GM12878 (cell line): ENCODE measurements around the gene SNAI3. TPM values are rescaled to one million over a fixed set of nuclear protein-coding genes. Genes with fewer than 3 reads are reported as not detected.
A peak's percentile ranks its signal among the peaks of the same experiment; 100 is the strongest.

Experiments used
- ATAC-seq: fragments of 200-7000 bp; cut with Tn5 transposase; 3 replicates; pipeline ENCODE4 v1.9.1; 2020; ENCODE audit warnings: mild to moderate bottlenecking, moderate library complexity
- BruUV-seq: library from RNA; stranded (reverse); fragments of 400-500 nt; replicated peaks from 2 replicates; lab custom pipeline; 2021; lab: Mats Ljungman, UMichigan
- CTCF ChIA-PET: fragments of 300-600 bp; sonication (Branson Sonifier 250); formaldehyde crosslinking; extraction: SDS; loops from one replicate; lab custom pipeline; 2021; ENCODE audit warnings: inconsistent platforms; lab: Yijun Ruan, JAX
- POLR2A ChIA-PET: fragments of 350-600 bp; formaldehyde crosslinking; extraction: SDS; loops from one replicate; lab custom pipeline; 2021; ENCODE audit warnings: inconsistent platforms; lab: Charles Lee
- RAD21 ChIA-PET: fragments of 300-600 bp; sonication (Branson Sonifier 250); formaldehyde crosslinking; loops from one replicate; lab custom pipeline; 2023; ENCODE audit warnings: antibody characterized with exemption; ENCODE audit not compliant: unreplicated experiment; lab: Charles Lee
- SMC1A ChIA-PET: fragments of 300-600 bp; sonication (Branson Sonifier 250); formaldehyde crosslinking; loops from one replicate; lab custom pipeline; 2023; ENCODE audit not compliant: unreplicated experiment, uncharacterized antibody; lab: Charles Lee
- DNase-seq: peaks from one replicate; pipeline ENCODE4 v3.0.0-alpha.2; 2011; ENCODE audit warnings: low read depth, low spot score
- FAIRE-seq: peaks from 3 replicates; lab custom pipeline; 2011; peaks lifted over from hg19 to GRCh38; lab: Jason Lieb, UNC
- H2AFZ ChIP-seq: 2 replicates; pipeline ENCODE4 v1.6.0; 2011; ENCODE audit warnings: low read depth, low read length, control low read depth; ENCODE audit not compliant: control insufficient read depth
- H3K27ac ChIP-seq: 2 replicates; pipeline ENCODE4 v1.5.1; 2011; ENCODE audit warnings: control low read depth; ENCODE audit not compliant: control insufficient read depth, insufficient read depth
- H3K27me3 ChIP-seq, 2 experiments: replicated peaks in 1 of 2; 2 replicates each; pipeline versions ENCODE4 v1.6.0 to v1.6.1; 2011; ENCODE audit warnings: low read length in 1 of 2; ENCODE audit not compliant: control insufficient read depth in 2 of 2, insufficient read depth in 2 of 2
- H3K36me3 ChIP-seq, 2 experiments: 2 replicates each; pipeline ENCODE4 v1.5.1; 2011; ENCODE audit warnings: low read length in 1 of 2; ENCODE audit not compliant: control insufficient read depth in 2 of 2, insufficient read depth in 2 of 2
- H3K4me1 ChIP-seq: 2 replicates; pipeline ENCODE4 v1.6.1; 2011; ENCODE audit warnings: mild to moderate bottlenecking, low read length, moderate library complexity, mixed read lengths; ENCODE audit not compliant: control insufficient read depth, insufficient read depth
- H3K4me2 ChIP-seq: 2 replicates; pipeline ENCODE4 v1.6.0; 2011; ENCODE audit warnings: control low read depth; ENCODE audit not compliant: control insufficient read depth, insufficient read depth
- H3K4me3 ChIP-seq: fragments of 200-600 bp; sonication (generic); 2 replicates; pipeline ENCODE4 v1.5.1; 2016
- H3K79me2 ChIP-seq: 2 replicates; pipeline ENCODE4 v1.6.0; 2011; ENCODE audit warnings: low read length; ENCODE audit not compliant: control insufficient read depth, insufficient read depth
- H3K9ac ChIP-seq: 2 replicates; pipeline ENCODE4 v1.8.0; 2011; ENCODE audit warnings: low read length, control low read depth, mixed read lengths; ENCODE audit not compliant: control insufficient read depth, insufficient read depth
- H3K9me3 ChIP-seq: replicated peaks from 3 replicates; pipeline ENCODE4 v1.5.1; 2011; ENCODE audit warnings: mild to moderate bottlenecking, low read length; ENCODE audit not compliant: control insufficient read depth, insufficient read depth
- H4K20me1 ChIP-seq: 2 replicates; pipeline ENCODE4 v1.6.0; 2011; ENCODE audit not compliant: control insufficient read depth, insufficient read depth
- BHLHE40 ChIP-seq, 2 experiments: fragments of 450-650 bp in 1 of 2; IDR thresholded peaks; 2 replicates each; pipeline ENCODE4 v1.6.1; 2011 to 2017; ENCODE audit warnings: low read depth in 2 of 2, borderline replicate concordance in 1 of 2, improper control_type of control experiment in 1 of 2, low read length in 1 of 2, mild to moderate bottlenecking in 1 of 2
- CHD4 ChIP-seq: fragments of 200-600 bp; sonication (generic); IDR thresholded peaks from 2 replicates; pipeline ENCODE4 v1.6.1; 2016; ENCODE audit warnings: mild to moderate bottlenecking
- EZH2 ChIP-seq: IDR thresholded peaks from 2 replicates; pipeline ENCODE4 v1.6.1; 2012; ENCODE audit warnings: low read depth, mild to moderate bottlenecking, control low read depth, inconsistent platforms, low read length, borderline replicate concordance; ENCODE audit not compliant: control insufficient read depth
- POLR2A ChIP-seq: IDR thresholded peaks from 2 replicates; pipeline ENCODE4 v1.6.1; 2011; ENCODE audit warnings: low read depth, mild to moderate bottlenecking, low read length
- TAF1 ChIP-seq: IDR thresholded peaks from 2 replicates; pipeline ENCODE4 v1.6.1; 2011; ENCODE audit warnings: mild to moderate bottlenecking, low read depth, low read length, borderline replicate concordance
- WGBS: methylation state at CpG from one replicate; pipeline ENCODE4 v1.1.6; 2016; ENCODE audit warnings: low lambda C conversion rate; ENCODE audit not compliant: insufficient replicate concordance, insufficient coverage; ENCODE audit errors: missing lambda C conversion rate; 5-methylcytosine and 5-hydroxymethylcytosine counted together
- in situ Hi-C: fragments of 300-500 bp; cut with MboI; formaldehyde crosslinking; loops from 9 replicates; pipeline ENCODE4 v1.14.3; 2018; ENCODE audit warnings: mixed read lengths
- intact Hi-C: fragments of 100-400 bp; cut with micrococcal nuclease; formaldehyde crosslinking; loops from one replicate; pipeline ENCODE4 v1.14.2; 2022; ENCODE audit not compliant: unreplicated experiment
- polyA plus RNA-seq, 11 experiments: library from polyadenylated mRNA; depleted of rRNA in 4 of 11; unstranded in 6 of 11; stranded (reverse) in 5 of 11; fragments of >200 nt; fragmentation: Nextera tagmentation in 4 of 11; fragmentation: Illumina TruSeq in 1 of 11; extraction: Ambion mirVana in 4 of 11; extraction: Trizol in 1 of 11; gene quantifications; 1 replicate in 1 of 11; 2 replicates in 10 of 11; pipeline versions ENCODE4 v1.2.1 to v1.2.3, GENCODE V29; 2011 to 2016; ENCODE audit warnings: inconsistent platforms in 2 of 11, missing spikeins in 2 of 11, low read depth in 1 of 11
- total RNA-seq, 4 experiments: library from RNA; depleted of rRNA in 3 of 4; stranded (reverse); fragments of >200 nt in 3 of 4; fragmentation: Illumina TruSeq in 1 of 4; extraction: Trizol in 1 of 4; gene quantifications; 2 replicates each; pipeline versions ENCODE4 v1.2.1 to v1.2.3, GENCODE V29; 2013 to 2021
- TF ChIP-seq, protein P1 (sequence below): IDR thresholded peaks from 2 replicates; pipeline ENCODE4 v1.6.1; 2011; ENCODE audit warnings: mild to moderate bottlenecking, low read depth, low read length, moderate library complexity; ENCODE audit not compliant: insufficient replicate concordance

SNAI3 gene
- total and polyA plus RNA-seq, 10 of the 15 experiments (the other 5 are each of a cell fraction or from before 2014, with no cell fraction given), result 0.21 to 7.4 (median 3.0) TPM

- ChIA-PET RAD21 (no interaction called here), CTCF (no interaction called here), POLR2A (interaction anchor here (1.4 to 1.7 kb wide), 2 partner anchors 8 to 10 kb away, joined by 3 to 6 read pairs; no protein-coding TSS in a partner anchor), SMC1A (no interaction called here)
- H3K4me2 ChIP-seq, result no peak overlapping the region
- 0 out of 2 replicates have a peak, but pooled peaks have one; percentile 34 for TF ChIP-seq EZH2
- TF ChIP-seq POLR2A, result peak; percentile 62
- no peak for TF ChIP-seq BHLHE40 (IDR thresholded peaks at IDR 0.05; ENCODE audit: borderline replicate concordance in 1 of 2, low read depth in 2 of 2, low read length in 1 of 2)
- no peak for TF ChIP-seq TAF1
- TF ChIP-seq, protein P1, sequence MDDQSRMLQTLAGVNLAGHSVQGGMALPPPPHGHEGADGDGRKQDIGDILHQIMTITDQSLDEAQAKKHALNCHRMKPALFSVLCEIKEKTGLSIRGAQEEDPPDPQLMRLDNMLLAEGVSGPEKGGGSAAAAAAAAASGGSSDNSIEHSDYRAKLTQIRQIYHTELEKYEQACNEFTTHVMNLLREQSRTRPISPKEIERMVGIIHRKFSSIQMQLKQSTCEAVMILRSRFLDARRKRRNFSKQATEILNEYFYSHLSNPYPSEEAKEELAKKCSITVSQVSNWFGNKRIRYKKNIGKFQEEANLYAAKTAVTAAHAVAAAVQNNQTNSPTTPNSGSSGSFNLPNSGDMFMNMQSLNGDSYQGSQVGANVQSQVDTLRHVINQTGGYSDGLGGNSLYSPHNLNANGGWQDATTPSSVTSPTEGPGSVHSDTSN, result no peak
- no peak for TF ChIP-seq CHD4
- DNase-seq (no peak), ATAC-seq (no peak), FAIRE-seq (no peak)
- BruUV-seq, result no TSS peak
- no peaks in the 10 kb centered on the region for H3K79me2 ChIP-seq
- no peak overlapping the region for H3K4me3 ChIP-seq
- in situ Hi-C loops (no loop called here), intact Hi-C loops (no loop called here)
- H3K9me3 ChIP-seq, result no peaks in the 10 kb centered on the region; the same call in 2 of the 3 replicates
- H3K27me3 ChIP-seq, result peaks cover 13 to 18% of the 10 kb centered on the region in 2 experiments
- peaks cover under 1% of the 10 kb centered on the region; the same call in 1 of the 2 replicates for H4K20me1 ChIP-seq
- H3K36me3 ChIP-seq, result peaks cover 2 to 4% of the 10 kb centered on the region in 2 experiments; a peak in 2 of 4 replicates
- H2AFZ ChIP-seq, result no peak overlapping the region
- no peak overlapping the region for H3K27ac ChIP-seq
- 15% methylated on average over 13 of the region's 13 CpGs for WGBS
- peaks cover 17% of the 10 kb centered on the region for H3K4me1 ChIP-seq
- H3K9ac ChIP-seq, result no peak overlapping the region
Observed at GRCh38 chr16:88640039-88640495, 46.2 kb downstream of the SNAI3 start.
